ENCODE results near the gene MAP4K4. TPM values are rescaled to one million over a fixed set of nuclear protein-coding genes. Genes with fewer than 3 reads are reported as not detected.

Gene MAP4K4
- total RNA-seq, 1 experiment from 2014 or later: 133 TPM

DNA sequence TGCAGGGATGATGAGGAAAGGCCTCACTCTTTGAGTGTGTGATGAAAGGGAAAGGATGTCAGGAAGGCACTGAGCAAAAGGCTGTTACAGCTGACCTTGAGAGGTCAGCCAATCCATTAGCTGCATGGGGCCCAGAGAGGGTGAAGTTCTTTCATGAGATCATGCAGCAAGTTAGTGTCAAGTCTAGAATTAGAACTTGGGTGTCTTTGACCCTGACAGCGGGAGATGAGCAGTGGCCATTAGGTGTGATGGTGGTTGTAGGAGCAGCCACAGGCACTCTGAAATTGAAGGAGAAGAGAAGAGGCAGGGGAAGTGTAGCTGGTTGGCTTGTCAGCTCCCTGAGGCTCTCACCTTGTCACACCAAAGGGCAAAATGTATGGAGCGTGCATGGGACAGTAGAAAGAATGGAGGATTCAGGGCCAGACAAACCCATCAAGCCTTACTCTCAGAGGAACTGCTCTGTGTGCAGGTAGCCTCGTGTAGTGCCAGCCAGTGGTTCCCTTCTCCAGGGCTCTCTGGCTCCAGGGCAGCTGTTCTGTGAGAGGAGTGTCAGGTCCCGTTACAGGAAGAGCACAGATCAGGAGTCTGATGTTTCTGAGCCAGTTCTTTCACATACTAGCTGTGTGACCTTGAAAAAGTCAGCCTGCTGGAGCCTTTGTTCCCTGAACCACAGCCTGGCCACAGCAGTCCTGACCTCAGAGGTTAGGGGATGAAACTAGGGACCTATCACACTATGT lies 35.9 kb downstream of the MAP4K4 start:
- H4K20me1 ChIP-seq (ENCODE audit: low read length): peaks cover 72% of the 10 kb centered on the region
- intact Hi-C loops (cut with micrococcal nuclease): no loop called here
- POLR2A ChIA-PET (ENCODE audit: unreplicated experiment): no interaction called here
- no peak for ATAC-seq
- BruUV-seq (replicated peaks): no TSS peak
- H3K9ac ChIP-seq (ENCODE audit: low read length): no peak overlapping the region
- CTCF ChIA-PET: no interaction called here
- no peak overlapping the region for H3K4me3 ChIP-seq (ENCODE audit: low read length)
- no peaks in the 10 kb centered on the region for H3K27me3 ChIP-seq (ENCODE audit: low read length)
- no peak for TF ChIP-seq EZH2 (IDR thresholded peaks at IDR 0.05; ENCODE audit: low read length, unreplicated experiment)
- TF ChIP-seq, protein P1, sequence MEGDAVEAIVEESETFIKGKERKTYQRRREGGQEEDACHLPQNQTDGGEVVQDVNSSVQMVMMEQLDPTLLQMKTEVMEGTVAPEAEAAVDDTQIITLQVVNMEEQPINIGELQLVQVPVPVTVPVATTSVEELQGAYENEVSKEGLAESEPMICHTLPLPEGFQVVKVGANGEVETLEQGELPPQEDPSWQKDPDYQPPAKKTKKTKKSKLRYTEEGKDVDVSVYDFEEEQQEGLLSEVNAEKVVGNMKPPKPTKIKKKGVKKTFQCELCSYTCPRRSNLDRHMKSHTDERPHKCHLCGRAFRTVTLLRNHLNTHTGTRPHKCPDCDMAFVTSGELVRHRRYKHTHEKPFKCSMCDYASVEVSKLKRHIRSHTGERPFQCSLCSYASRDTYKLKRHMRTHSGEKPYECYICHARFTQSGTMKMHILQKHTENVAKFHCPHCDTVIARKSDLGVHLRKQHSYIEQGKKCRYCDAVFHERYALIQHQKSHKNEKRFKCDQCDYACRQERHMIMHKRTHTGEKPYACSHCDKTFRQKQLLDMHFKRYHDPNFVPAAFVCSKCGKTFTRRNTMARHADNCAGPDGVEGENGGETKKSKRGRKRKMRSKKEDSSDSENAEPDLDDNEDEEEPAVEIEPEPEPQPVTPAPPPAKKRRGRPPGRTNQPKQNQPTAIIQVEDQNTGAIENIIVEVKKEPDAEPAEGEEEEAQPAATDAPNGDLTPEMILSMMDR (conservative IDR thresholded peaks at IDR 0.05; ENCODE audit: low read depth, low read length): no peak
- TF ChIP-seq EZH2phosphoT487 (IDR thresholded peaks at IDR 0.05; ENCODE audit: borderline replicate concordance, low read length): no peak
- peaks cover 93% of the 10 kb centered on the region for H3K79me2 ChIP-seq (ENCODE audit: low read length)
- H3F3A ChIP-seq (ENCODE audit: low read length, unreplicated experiment): peaks cover 12% of the 10 kb centered on the region
- H3K36me3 ChIP-seq (ENCODE audit: low read depth, low read length): no peaks in the 10 kb centered on the region
- no peaks in the 10 kb centered on the region for H3K9me2 ChIP-seq (replicated peaks; ENCODE audit: low read length)
- H3K4me1 ChIP-seq (ENCODE audit: insufficient read depth, low read length): peaks cover 54% of the 10 kb centered on the region
- no peak overlapping the region for H3K27ac ChIP-seq (ENCODE audit: low read length)
- H3K4me2 ChIP-seq (ENCODE audit: low read length): no peak overlapping the region
- no peaks in the 10 kb centered on the region for H3K9me3 ChIP-seq (ENCODE audit: low read length)
- no peak for DNase-seq
- H2AFZ ChIP-seq (ENCODE audit: low read length): no peak overlapping the region

DNA sequence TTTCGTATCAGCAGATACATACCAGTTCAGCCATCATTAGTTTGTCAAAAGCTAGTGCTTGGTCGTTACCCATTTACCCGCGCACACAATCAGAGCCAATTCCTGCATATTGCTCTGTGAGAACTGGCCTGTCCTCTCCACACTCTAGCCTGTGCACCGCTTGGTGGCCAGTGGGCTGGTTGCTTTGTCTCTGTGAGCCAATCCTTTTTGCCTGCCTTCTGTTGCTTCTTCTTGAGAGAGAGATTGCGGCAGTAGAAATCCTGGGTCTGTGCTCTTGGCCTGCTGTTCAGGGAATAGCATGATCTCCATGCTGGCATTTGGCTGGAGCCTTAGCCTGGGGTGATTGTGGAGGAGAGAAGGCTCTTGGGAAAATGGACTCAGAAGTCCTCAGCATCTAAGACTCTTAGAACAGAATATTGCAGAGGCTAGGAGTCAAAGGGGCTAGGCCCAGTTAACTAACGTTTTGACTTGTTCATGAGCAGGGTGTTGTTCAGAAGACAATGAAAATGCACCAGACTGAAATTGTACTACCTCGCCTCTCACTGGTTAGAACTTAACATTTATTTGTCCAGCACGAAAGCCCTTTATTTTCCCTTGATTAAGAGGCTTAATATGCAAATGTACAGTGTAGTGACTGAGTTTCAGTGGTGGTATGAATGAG lies 37.1 kb downstream of the MAP4K4 start:
- H3K9me2 ChIP-seq (replicated peaks; ENCODE audit: low read length): no peaks in the 10 kb centered on the region
- H3K9ac ChIP-seq (ENCODE audit: low read length): no peak overlapping the region
- ChIA-PET CTCF (no interaction called here), POLR2A (ENCODE audit: unreplicated experiment) (no interaction called here)
- no peak overlapping the region for H3K4me3 ChIP-seq (ENCODE audit: low read length)
- DNase-seq: no peak
- H2AFZ ChIP-seq (ENCODE audit: low read length): no peak overlapping the region
- H3K36me3 ChIP-seq (ENCODE audit: low read depth, low read length): 0 out of 2 replicates have a peak, but pooled peaks cover 5% of the 10 kb centered on the region
- TF ChIP-seq EZH2 (IDR thresholded peaks at IDR 0.05; ENCODE audit: low read length, unreplicated experiment) (no peak), EZH2phosphoT487 (IDR thresholded peaks at IDR 0.05; ENCODE audit: borderline replicate concordance, low read length) (no peak)
- TF ChIP-seq, protein P1 (conservative IDR thresholded peaks at IDR 0.05; ENCODE audit: low read depth, low read length): no peak
- peaks cover 12% of the 10 kb centered on the region for H3F3A ChIP-seq (ENCODE audit: low read length, unreplicated experiment)
- peaks cover 75% of the 10 kb centered on the region for H4K20me1 ChIP-seq (ENCODE audit: low read length)
- no peak overlapping the region for H3K27ac ChIP-seq (ENCODE audit: low read length)
- H3K4me2 ChIP-seq (ENCODE audit: low read length): no peak overlapping the region
- ATAC-seq: no peak
- peaks cover 93% of the 10 kb centered on the region for H3K79me2 ChIP-seq (ENCODE audit: low read length)
- intact Hi-C loops (cut with micrococcal nuclease): loop anchor here (1.0 to 5.0 kb wide), 2 partner anchors 32 to 215 kb away; no protein-coding TSS in a partner anchor
- H3K4me1 ChIP-seq (ENCODE audit: insufficient read depth, low read length): peaks cover 63% of the 10 kb centered on the region
- H3K27me3 ChIP-seq (ENCODE audit: low read length): no peaks in the 10 kb centered on the region
- no TSS peak for BruUV-seq (replicated peaks)
- no peaks in the 10 kb centered on the region for H3K9me3 ChIP-seq (ENCODE audit: low read length)

DNA sequence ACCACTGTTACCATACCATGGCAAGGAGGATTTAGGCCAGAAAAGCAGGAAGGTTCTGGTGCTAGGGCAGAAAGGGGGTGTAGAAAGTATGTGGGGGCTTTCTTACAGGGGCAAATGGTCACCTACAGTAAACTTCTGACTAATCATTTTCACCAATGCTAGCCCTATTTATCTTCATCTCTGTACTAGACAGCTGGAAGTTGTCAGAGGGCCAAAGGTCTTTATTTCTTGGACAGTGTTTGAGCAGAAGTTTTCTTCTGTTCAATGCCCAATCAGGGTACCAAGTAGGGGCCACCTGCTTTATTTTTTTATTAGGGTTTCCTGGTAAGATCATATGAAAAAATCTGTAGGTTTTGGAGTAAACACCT lies 37.6 kb downstream of the MAP4K4 start:
- H3F3A ChIP-seq (ENCODE audit: low read length, unreplicated experiment): peaks cover 12% of the 10 kb centered on the region
- H3K4me3 ChIP-seq (ENCODE audit: low read length): no peak overlapping the region
- H3K79me2 ChIP-seq (ENCODE audit: low read length): peaks cover 93% of the 10 kb centered on the region
- H3K9ac ChIP-seq (ENCODE audit: low read length): no peak overlapping the region
- H3K9me3 ChIP-seq (ENCODE audit: low read length): no peaks in the 10 kb centered on the region
- BruUV-seq (replicated peaks): no TSS peak
- 0 out of 2 replicates have a peak, but pooled peaks cover 5% of the 10 kb centered on the region for H3K36me3 ChIP-seq (ENCODE audit: low read depth, low read length)
- H3K27me3 ChIP-seq (ENCODE audit: low read length): no peaks in the 10 kb centered on the region
- ChIA-PET POLR2A (ENCODE audit: unreplicated experiment) (no interaction called here), CTCF (no interaction called here)
- intact Hi-C loops (cut with micrococcal nuclease): loop anchor here (5.0 kb wide), 1 partner anchor 33 kb away; no protein-coding TSS in a partner anchor
- no peak overlapping the region for H3K27ac ChIP-seq (ENCODE audit: low read length)
- peaks cover 73% of the 10 kb centered on the region for H4K20me1 ChIP-seq (ENCODE audit: low read length)
- no peak overlapping the region for H3K4me2 ChIP-seq (ENCODE audit: low read length)
- no peaks in the 10 kb centered on the region for H3K9me2 ChIP-seq (replicated peaks; ENCODE audit: low read length)
- peaks cover 63% of the 10 kb centered on the region for H3K4me1 ChIP-seq (ENCODE audit: insufficient read depth, low read length)
- no peak for ATAC-seq
- DNase-seq: no peak
- H2AFZ ChIP-seq (ENCODE audit: low read length): no peak overlapping the region
- no peak for TF ChIP-seq EZH2 (IDR thresholded peaks at IDR 0.05; ENCODE audit: low read length, unreplicated experiment)
- TF ChIP-seq, protein P1 (conservative IDR thresholded peaks at IDR 0.05; ENCODE audit: low read depth, low read length): no peak
- TF ChIP-seq EZH2phosphoT487 (IDR thresholded peaks at IDR 0.05; ENCODE audit: borderline replicate concordance, low read length): no peak

Measured in PC-3 (cell line).